B cell (primary cell): ENCODE results near the gene STX2.

Source experiments
- EZH2 ChIP-seq: IDR thresholded peaks from 2 replicates; pipeline ENCODE4 v1.6.1; 2012; ENCODE audit warnings: borderline replicate concordance, low read depth, mild to moderate bottlenecking, moderate library complexity, low read length; ENCODE audit not compliant: insufficient read depth, poor library complexity, severe bottlenecking
- TF ChIP-seq, protein P1 (sequence below): fragments of 200-600 bp; IDR thresholded peaks from one replicate; pipeline ENCODE4 v1.8.0; 2022; ENCODE audit warnings: antibody characterized with exemption, mild to moderate bottlenecking

DNA sequence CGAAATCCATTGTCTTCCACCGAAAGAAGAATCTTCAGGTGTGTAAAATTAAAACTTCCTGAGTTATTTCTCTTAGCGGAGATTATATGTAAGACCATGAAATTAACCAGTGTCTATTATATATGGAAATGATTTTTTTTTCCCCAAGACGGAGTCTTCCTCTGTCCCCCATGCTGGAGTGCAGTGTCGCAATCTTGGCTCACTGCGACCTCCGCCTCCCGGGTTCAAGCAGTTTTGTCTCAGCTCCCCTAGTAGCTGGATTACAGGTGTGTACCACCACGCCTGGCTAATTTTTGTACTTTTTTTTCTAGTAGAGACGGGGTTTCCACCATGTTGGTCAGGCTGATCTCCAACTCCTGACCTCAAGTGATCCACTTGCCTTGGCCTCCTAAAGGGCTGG is 35.6 kb upstream of the STX2 start:
- TF ChIP-seq, protein P1, sequence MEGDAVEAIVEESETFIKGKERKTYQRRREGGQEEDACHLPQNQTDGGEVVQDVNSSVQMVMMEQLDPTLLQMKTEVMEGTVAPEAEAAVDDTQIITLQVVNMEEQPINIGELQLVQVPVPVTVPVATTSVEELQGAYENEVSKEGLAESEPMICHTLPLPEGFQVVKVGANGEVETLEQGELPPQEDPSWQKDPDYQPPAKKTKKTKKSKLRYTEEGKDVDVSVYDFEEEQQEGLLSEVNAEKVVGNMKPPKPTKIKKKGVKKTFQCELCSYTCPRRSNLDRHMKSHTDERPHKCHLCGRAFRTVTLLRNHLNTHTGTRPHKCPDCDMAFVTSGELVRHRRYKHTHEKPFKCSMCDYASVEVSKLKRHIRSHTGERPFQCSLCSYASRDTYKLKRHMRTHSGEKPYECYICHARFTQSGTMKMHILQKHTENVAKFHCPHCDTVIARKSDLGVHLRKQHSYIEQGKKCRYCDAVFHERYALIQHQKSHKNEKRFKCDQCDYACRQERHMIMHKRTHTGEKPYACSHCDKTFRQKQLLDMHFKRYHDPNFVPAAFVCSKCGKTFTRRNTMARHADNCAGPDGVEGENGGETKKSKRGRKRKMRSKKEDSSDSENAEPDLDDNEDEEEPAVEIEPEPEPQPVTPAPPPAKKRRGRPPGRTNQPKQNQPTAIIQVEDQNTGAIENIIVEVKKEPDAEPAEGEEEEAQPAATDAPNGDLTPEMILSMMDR, result no peak
- TF ChIP-seq EZH2, result no peak
